HG03045 (cell line): ENCODE data around the gene DNHD1.
A peak's percentile ranks its signal among the peaks of the same experiment; 100 is the strongest.

Experiments used
- ATAC-seq: cut with Tn5 transposase; IDR thresholded peaks from one replicate; pipeline ENCODE4 v1.9.1; 2021; ENCODE audit warnings: mild to moderate bottlenecking, moderate library complexity; ENCODE audit not compliant: unreplicated experiment

Gene DNHD1

GRCh38 chr11:6497069-6497839, at the start of gene DNHD1:
Gene DNHD1 (plus strand): TSS chr11:6497280. CDS start chr11:6498216, 936 bp downstream.
- no peak for ATAC-seq

DNA sequence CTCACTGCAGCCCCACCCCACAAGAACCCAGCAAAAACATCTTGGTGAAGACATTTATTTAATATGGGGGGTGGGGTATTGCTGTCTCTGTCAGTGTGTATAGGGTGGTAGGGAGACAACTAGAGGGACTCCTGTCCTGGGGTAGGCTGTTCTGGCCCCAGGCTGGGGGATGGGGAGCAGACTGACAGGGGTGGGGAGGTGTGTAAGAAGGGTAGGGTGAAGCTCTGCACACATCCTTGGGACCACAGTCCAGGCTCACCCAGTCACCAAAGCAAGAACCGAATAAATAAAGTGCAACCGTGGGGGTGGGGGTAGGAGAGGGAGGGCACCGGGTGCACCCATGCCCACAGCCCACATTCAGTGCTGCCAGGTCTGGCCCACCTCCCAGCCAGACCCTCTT, 48.5 kb upstream of the DNHD1 start:
- ATAC-seq: no peak

- no peak for ATAC-seq
Measured at GRCh38 chr11:6452219-6452618, 44.9 kb upstream of the DNHD1 start.

GRCh38 chr11:6453152-6453551, 43.9 kb upstream of the DNHD1 start:
- no peak for ATAC-seq

DNA sequence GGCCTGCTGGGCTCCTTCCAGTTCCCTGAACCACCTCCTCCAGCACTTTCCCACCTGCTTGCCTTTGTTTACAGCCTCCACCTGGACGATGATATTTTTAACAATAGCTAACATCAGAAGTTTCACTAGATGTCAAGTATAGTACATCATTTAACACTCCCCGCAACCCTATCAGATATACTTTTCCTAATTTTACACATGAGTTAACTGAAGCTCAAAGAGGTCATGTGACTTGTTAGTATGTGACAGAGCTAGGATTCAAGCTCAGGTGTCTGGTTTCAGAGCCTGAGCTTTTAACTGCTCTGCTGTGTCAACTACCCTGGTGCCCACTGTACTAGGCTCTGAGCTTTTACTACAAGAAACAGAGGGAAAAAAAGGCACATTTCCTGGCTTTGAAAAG, 42.0 kb upstream of the DNHD1 start:
- ATAC-seq: no peak

DNA sequence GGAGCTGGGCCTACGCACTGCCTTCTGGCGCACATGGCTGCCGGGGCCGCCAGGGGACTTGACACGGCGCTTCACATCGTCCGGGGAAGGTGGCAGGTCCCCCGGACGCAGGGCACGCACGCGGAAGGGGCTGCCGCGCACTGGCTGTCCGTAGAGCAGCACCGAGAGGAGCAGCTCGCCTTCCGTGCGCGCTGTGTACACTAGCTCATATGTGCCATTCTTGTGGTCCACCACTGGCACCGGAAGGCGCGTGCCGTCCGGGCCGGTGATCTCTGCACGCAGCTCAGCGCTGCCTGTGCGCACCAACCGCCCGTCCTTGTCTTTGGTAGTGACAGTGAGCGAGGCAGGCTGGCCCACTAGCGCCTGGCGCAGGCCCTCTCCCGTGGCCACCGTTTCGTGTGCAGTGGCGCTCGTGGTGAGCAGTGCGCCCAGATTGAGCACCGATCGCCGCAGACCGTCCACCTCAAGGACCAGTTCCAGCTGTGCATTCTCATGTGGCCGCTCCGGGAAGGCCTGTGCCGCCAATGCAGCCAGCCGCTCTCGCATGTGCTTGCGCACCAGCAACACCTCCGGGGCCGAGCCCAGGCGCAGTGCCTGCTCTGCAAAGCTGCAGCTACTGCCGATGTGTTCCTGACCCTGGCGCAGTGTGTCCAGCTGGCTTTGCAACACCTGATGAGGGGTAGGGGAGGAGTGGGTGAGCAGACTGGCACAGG, 40.6 kb upstream of the DNHD1 start:
- no peak for ATAC-seq

DNA sequence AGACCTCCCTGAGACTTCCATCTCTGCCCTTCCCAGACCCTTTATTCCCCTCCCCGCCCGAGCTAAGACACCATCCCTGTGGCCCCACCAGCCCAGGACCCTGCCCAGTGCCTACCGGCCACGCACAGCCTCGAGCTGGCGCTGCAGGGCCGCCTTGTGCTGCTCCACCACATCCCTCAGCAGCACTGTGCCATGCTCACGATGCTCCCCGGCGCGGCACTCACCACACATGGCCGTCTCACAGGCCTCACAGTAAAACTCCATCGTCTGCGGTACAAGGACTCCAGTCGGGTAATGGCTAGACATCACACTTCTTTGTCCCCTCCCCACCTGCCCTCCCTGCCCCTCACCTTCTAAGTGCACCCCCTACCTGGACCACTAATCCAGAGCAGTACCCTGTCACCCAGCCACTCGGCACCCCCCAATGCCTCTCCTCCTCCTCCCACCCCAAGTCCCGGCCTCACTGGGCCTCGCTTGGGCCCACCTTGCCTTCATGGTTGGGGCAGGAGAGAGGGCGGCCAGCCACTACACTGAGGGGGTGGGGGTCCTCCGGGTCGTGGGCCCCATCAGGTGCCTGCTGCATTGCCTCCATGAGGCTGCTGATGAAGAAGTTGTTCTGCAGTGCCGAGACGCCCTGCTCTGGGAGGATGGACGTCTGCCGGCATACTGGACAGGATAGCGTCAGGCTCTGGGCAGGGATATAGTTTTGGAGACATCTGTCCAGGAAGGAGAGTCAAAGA, 39.3 kb upstream of the DNHD1 start:
- no peak for ATAC-seq

DNA sequence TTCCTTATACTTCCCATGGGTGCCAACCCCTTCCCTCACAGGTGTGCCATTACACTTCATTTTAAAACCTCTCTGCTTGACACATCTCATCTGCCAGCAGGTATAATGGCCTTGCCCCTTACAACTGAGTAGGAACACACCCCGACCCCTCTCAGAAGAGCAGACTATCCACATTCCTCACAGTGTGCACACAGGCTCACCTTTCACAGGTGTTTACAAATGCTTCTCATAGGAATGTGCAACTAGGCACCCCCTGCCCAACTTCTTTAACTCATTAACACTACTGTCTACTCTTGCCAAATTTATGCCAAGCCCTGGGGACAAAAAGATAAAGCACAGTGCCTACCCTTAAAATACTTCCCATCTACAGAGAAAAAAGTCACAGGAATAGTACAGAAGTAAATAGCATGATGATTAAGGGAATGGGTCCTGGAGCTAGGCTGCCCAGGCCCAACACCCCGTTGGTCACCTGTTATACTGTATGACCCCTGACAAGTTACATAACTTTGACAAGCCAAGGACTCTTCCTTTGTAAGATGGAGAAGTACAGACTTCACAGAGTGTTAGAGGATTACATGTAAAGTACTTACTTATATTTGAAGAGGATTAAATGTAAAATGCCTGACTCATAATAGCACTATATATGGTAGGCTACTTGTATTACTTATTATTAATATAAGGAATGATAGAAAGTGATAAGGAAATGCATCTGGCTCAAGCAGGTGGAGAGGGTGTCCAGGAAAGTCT, 38.6 kb upstream of the DNHD1 start:
- no peak for ATAC-seq

GRCh38 chr11:6459099-6459450, 38.0 kb upstream of the DNHD1 start:
- ATAC-seq: no peak

DNA sequence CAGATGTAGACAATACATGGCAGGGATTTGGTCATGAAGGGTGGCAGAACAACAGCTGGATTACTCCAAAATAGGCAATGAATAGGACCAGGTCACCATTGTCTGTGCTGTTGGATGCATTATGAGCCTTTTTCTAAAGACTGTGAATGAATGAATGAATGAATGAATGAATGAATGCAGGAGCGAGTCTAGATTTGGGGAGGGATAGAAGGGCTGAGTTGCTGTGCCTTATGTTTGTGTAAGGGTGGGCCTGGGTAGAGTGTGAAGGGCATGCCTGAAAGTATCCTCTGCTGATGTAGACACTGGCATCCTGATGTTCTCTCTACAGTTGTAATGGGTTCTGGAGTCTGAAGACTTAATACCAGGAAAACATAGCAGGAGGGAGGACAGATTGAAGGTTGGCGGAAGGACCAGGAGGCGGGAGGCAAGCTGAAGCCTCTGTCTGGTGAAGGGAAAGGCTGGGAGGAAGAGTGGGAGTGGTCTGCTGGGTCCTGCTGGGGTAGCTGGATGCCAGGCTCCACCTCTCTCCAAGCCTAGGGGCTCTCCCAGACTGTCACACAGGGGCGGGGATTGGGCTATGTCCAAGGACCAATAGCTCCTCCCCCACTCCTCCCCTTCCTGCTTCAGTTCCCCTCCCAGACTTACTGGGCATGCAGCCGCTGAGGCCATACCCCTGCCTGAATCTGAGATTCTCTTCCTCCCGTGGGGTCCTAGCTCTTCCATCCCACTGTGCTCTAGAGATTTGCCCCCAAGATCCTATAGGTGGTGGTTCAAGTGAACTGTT, 28.2 kb upstream of the DNHD1 start:
- no peak for ATAC-seq

DNA sequence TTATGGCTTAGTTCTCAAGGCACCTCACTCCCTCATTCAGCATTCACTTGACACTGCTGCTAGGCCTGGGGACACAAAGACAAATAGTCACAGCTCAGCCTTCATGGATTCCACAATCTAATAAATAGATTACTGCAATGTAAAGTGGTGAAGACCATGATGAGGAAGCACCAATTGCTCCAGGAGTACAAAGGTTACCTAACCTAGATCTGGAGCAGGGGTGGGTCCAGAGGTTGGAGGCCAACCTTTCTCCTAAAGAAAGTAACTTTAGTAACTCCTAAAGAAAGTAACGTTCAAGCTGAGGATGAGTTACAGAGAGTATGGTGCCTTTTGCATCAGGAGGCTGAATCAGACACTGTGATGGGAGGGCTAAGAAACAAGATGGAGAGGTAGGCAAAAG, 27.5 kb upstream of the DNHD1 start:
- no peak for ATAC-seq

DNA sequence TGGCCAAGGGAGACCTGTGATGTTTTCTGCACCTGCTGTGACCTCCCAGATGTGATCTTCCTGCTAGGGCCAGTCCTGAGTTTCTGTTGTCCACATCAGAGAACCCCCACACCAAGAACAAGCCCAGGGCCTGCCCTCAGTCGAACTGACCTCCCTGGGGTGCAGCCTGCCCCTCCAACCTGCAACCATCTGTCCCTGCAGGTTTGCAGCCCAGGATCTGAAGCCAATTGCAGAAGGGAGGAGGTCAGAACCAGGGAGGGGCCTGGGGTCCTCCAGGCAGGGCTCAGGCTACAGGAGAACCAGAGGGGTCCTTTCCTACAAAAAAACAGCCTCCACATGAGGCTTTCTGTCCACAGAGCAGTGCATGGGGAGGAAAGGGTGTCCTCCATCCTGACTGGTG, 24.1 kb upstream of the DNHD1 start:
- no peak for ATAC-seq

DNA sequence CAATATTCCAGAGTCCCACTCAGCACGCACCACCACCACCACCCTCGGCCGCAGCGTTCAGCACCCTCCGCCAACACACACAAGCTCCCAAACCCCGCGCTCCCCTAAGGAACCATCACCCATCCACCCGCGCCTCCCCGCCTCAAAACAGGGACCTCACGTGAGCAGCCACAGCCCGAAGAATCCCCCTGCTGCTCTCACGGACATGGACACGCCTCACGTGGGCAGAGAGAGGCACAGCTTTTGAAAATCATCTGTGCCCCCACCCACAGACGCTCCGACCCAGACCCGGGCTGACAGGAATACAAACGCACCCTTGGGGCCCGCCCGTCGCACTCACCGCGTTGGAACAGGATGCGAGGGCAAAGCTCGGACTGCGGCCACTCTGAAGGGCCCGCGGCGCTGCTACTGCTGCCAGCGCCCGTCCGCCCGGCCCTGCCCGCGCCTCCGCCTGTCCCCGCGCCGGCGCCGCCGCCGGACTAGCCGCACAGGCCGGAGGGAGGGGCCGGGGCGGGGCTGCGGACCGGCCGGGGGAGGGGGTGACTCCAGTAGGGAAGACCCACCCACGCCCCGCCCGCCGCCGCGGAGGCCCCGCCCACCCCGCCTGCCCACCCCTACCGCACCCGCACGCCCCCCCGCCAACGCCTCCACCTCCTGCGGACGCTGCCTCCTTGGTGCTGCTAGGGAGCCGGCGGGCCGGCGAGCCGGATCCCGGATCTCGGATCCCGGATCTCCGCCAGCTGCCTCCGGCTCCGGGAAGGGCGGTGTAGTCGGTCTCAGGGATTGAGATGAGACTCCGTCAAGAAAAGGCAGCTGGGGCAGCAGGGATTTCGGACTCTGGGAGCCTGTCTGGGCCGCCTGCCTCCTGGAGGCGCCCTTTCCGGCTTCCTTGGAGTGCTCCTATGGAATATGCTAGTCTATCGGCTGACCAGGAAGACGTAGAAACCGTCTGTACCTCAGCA, 23.3 kb upstream of the DNHD1 start, which contains the start of gene TRIM3:
Gene TRIM3, minus strand, starts transcription at position 491 of the 962 bp plus-strand sequence. CDS start 8,246 bp downstream, outside the sequence.
- peak; percentile 79 for ATAC-seq

DNA sequence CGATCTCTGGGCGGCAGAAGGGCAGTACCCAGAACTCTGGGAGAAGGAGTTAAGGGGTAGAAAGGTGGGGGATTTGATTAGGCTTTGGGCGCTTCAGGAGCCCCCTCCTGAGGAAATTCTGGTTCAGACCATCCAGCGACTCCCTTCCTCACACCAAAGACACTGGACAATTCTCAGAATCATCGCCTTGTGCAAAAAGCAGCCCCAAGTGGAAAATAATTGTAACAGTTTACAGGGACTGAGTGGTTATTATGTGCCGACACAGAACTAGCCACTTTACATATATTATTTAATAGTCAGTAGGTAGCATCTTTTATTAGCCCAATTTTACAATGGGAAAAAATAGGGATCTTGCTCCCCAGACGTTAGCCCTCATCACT, 22.7 kb upstream of the DNHD1 start:
- ATAC-seq: no peak

DNA sequence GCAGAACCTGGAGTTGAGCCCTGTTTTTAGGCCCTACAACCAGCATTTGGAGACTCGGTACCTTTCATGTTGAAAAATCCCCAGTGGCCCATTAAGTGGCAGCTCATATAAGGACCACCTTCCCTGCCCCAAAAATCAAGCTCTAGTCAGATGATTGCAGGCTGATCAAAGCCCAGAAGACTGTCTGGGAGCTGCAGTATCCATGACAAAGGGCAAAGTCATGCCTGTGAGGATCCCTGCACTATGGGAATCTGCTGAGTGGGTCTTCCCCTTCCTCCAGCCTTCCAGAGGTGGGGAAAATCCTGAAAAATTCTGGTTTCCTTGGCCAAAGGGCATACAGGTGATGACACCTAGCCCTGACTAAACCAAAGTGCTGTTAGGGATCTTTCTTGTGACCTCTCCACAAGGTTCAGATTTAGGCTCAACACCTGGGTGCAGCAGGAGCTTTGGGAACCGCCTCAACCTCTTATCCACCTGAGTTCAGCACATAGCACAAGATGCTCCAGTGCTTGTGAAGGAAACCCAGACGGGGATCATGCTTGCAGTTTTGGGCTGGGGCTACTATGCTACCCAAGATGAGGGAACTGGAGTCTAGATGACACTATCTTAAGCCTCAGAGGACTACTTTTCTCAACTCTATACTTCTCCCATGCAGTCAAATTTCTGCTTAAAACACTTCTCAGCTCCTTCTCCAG, 22.1 kb upstream of the DNHD1 start:
- ATAC-seq: no peak

GRCh38 chr11:6475936-6476335, 21.1 kb upstream of the DNHD1 start:
- no peak for ATAC-seq

GRCh38 chr11:6476571-6476970, 20.5 kb upstream of the DNHD1 start:
- ATAC-seq: no peak

DNA sequence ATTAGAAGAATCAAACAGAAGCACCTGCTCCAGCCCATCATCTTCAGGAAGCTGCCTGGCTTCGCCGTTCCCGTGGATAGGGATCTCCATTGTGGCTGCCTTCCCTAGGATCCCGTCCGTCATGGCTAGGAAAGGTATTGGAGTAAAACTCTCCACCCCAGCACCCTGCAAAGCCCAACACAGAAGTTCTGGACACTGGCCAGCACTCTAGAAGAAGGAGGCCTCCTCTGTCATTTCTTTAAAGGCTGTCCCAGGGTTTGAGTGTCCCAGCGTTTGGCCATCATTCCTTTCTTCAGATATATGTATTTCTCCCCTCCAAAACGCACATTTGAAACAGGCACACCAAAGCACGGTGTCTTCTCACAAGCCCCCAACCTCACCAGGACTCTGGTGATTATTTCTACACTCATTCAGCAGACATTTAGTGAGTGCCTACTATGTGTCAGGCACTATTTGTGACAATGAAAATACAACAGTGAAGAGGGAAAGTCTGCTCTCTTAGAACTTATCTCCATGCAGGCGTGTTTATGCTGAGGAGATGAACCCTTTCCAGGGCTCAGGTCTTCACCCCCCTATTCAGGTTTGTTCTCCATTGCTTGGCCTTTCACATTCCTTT, 16.7 kb upstream of the DNHD1 start:
- no peak for ATAC-seq
